Mesenchymal stem cell (in vitro differentiated cells and primary cell): Measurements from ENCODE around the gene BTBD2.

Experiments used
- DNase-seq: peaks from one replicate; pipeline ENCODE4 v3.0.0-alpha.2; 2013
- H2AFZ ChIP-seq: one replicate; pipeline ENCODE4 v1.6.1; 2013; ENCODE audit warnings: low read depth, mild to moderate bottlenecking, control low read depth, inconsistent platforms, low read length, moderate library complexity
- H2AK5ac ChIP-seq: 2 replicates; pipeline ENCODE4 v1.6.1; 2013; ENCODE audit warnings: low read length, moderate library complexity, mild to moderate bottlenecking, inconsistent platforms; ENCODE audit not compliant: severe bottlenecking
- H2BK120ac ChIP-seq: one replicate; pipeline ENCODE4 v1.6.1; 2013; ENCODE audit warnings: low read depth, mild to moderate bottlenecking, inconsistent platforms, low read length, moderate library complexity
- H2BK12ac ChIP-seq, 2 experiments: one replicate each; pipeline ENCODE4 v1.6.1; 2013; ENCODE audit warnings: inconsistent platforms in 2 of 2, low read length in 2 of 2, mild to moderate bottlenecking in 2 of 2, moderate library complexity in 2 of 2, control low read depth in 1 of 2
- H2BK15ac ChIP-seq: one replicate; pipeline ENCODE4 v1.6.1; 2013; ENCODE audit warnings: mild to moderate bottlenecking, low read depth, inconsistent platforms; ENCODE audit not compliant: poor library complexity, severe bottlenecking
- H2BK5ac ChIP-seq: 2 replicates; pipeline ENCODE4 v1.6.1; 2013; ENCODE audit warnings: low read depth, mild to moderate bottlenecking, low read length, control low read depth, inconsistent platforms; ENCODE audit not compliant: poor library complexity, severe bottlenecking
- H3K14ac ChIP-seq, 2 experiments: one replicate each; pipeline ENCODE4 v1.6.1; 2013; ENCODE audit warnings: inconsistent platforms in 2 of 2, low read length in 2 of 2, control low read depth in 1 of 2, mild to moderate bottlenecking in 1 of 2, moderate library complexity in 1 of 2
- H3K18ac ChIP-seq, 2 experiments: one replicate each; pipeline ENCODE4 v1.6.1; 2013; ENCODE audit warnings: inconsistent platforms in 2 of 2, low read length in 2 of 2, control low read depth in 1 of 2, low read depth in 1 of 2, mild to moderate bottlenecking in 1 of 2
- H3K23ac ChIP-seq, 2 experiments: one replicate each; pipeline ENCODE4 v1.6.1; 2013; ENCODE audit warnings: inconsistent platforms in 2 of 2, low read length in 2 of 2, mild to moderate bottlenecking in 2 of 2, moderate library complexity in 2 of 2, control low read depth in 1 of 2
- H3K27ac ChIP-seq: 2 replicates; pipeline ENCODE4 v1.5.1; 2013; ENCODE audit warnings: mild to moderate bottlenecking, moderate library complexity, low read length, control low read depth, inconsistent platforms; ENCODE audit not compliant: poor library complexity, severe bottlenecking
- H3K27me3 ChIP-seq, 2 experiments: 2 replicates each; pipeline versions ENCODE4 v1.6.1 to v1.7.0; 2013; ENCODE audit warnings: low read length in 2 of 2, mild to moderate bottlenecking in 2 of 2, moderate library complexity in 2 of 2, control low read depth in 1 of 2, inconsistent platforms in 1 of 2; ENCODE audit not compliant: control insufficient read depth in 1 of 2, insufficient read depth in 1 of 2
- H3K36me3 ChIP-seq, 2 experiments: 2 replicates each; pipeline versions ENCODE4 v1.6.1 to v1.7.0; 2013; ENCODE audit warnings: low read length in 2 of 2, control low read depth in 1 of 2, inconsistent platforms in 1 of 2, low read depth in 1 of 2, mild to moderate bottlenecking in 1 of 2; ENCODE audit not compliant: insufficient read depth in 2 of 2, control insufficient read depth in 1 of 2
- H3K4ac ChIP-seq, 2 experiments: one replicate each; pipeline ENCODE4 v1.6.1; 2013; ENCODE audit warnings: inconsistent platforms in 2 of 2, low read length in 2 of 2, mild to moderate bottlenecking in 2 of 2, moderate library complexity in 2 of 2, control low read depth in 1 of 2, low read depth in 1 of 2
- H3K4me1 ChIP-seq: 2 replicates; pipeline ENCODE4 v1.6.1; 2013; ENCODE audit warnings: low read depth, low read length, control low read depth; ENCODE audit not compliant: control insufficient read depth, insufficient read depth
- H3K4me2 ChIP-seq: 2 replicates; pipeline ENCODE4 v1.6.1; 2013; ENCODE audit warnings: low read length, mild to moderate bottlenecking, inconsistent platforms; ENCODE audit not compliant: poor library complexity, severe bottlenecking
- H3K4me3 ChIP-seq, 2 experiments: 2 replicates each; pipeline versions ENCODE4 v1.5.1 to v1.7.0; 2013; ENCODE audit warnings: low read length in 2 of 2, mild to moderate bottlenecking in 2 of 2, control low read depth in 1 of 2, low read depth in 1 of 2; ENCODE audit not compliant: insufficient read depth in 1 of 2
- H3K79me1 ChIP-seq: replicated peaks from 2 replicates; pipeline ENCODE4 v1.6.1; 2013; ENCODE audit warnings: mild to moderate bottlenecking, control low read depth, low read length, inconsistent platforms; ENCODE audit not compliant: poor library complexity, severe bottlenecking
- H3K9ac ChIP-seq: 2 replicates; pipeline ENCODE4 v1.7.0; 2013; ENCODE audit warnings: mild to moderate bottlenecking, low read length, moderate library complexity
- H3K9me3 ChIP-seq: 2 replicates; pipeline ENCODE4 v1.7.0; 2013; ENCODE audit warnings: mild to moderate bottlenecking, low read length; ENCODE audit not compliant: control insufficient read depth
- H4K8ac ChIP-seq: one replicate; pipeline ENCODE4 v1.6.1; 2013; ENCODE audit warnings: inconsistent platforms, mild to moderate bottlenecking, low read length, moderate library complexity
- H4K91ac ChIP-seq: one replicate; pipeline ENCODE4 v1.6.1; 2013; ENCODE audit warnings: mild to moderate bottlenecking, low read length, inconsistent platforms
- WGBS: methylation state at CpG from one replicate; pipeline ENCODE4 v1.1.7; 2013; ENCODE audit warnings: mixed read lengths; 5-methylcytosine and 5-hydroxymethylcytosine counted together

Gene BTBD2

DNA sequence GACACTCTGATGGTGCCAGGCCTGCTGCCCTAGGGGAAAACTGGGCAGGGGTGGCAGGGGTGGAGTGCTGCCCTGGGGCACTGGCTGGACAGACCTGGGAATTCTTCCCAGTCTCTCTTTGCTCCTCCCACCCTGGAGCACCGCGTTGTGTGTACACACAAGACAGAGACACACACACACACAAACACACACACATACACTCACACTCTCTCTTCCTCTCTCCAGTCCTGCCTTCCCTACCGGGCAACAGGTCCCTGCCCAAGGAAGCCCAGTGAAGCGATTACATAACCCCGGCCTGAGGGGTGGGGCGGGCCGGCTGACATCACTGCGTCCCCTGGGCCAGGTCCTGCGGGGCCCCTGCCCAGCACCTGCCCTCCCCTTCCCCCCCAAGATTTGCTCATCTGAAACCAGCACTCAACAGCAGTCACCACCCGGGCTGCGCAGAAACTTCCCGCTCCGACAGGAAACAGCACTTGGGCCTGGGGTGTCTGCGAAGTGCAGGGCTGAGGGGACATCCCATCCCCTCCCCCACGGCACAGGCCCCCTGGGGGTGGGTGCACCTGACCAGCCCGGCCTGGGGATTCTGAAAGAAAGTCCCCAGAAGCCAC, 34.3 kb upstream of the BTBD2 start:
- Histone ChIP-seq H2AK5ac (no peak overlapping the region), H3K14ac (peak overlapping the region in 1 of 2 experiments; percentile 89), H3K4ac (no peak overlapping the region), H4K8ac (no peak overlapping the region), H2BK120ac (no peak overlapping the region), H3K4me1 (peaks cover 51% of the 10 kb centered on the region), H3K79me1 (peaks cover 26% of the 10 kb centered on the region), H2BK5ac (no peak overlapping the region), H3K4me3 (peak overlapping the region; percentile 75 to 90), H3K36me3 (peaks cover 28 to 46% of the 10 kb centered on the region in 2 experiments), H3K4me2 (peak overlapping the region; percentile 90), H4K91ac (peak overlapping the region; percentile 77), H3K9ac (peak overlapping the region; percentile 86), H2BK15ac (no peak overlapping the region), H2AFZ (no peak overlapping the region), H2BK12ac (no peak overlapping the region), H3K27me3 (no peaks in the 10 kb centered on the region), H3K23ac (no peak overlapping the region), H3K9me3 (no peaks in the 10 kb centered on the region), H3K18ac (peak overlapping the region in 1 of 2 experiments; percentile 67), H3K27ac (peak overlapping the region; percentile 54)
- peak; percentile 73 for DNase-seq
- 2% methylated on average over 16 of the region's 16 CpGs for WGBS

DNA sequence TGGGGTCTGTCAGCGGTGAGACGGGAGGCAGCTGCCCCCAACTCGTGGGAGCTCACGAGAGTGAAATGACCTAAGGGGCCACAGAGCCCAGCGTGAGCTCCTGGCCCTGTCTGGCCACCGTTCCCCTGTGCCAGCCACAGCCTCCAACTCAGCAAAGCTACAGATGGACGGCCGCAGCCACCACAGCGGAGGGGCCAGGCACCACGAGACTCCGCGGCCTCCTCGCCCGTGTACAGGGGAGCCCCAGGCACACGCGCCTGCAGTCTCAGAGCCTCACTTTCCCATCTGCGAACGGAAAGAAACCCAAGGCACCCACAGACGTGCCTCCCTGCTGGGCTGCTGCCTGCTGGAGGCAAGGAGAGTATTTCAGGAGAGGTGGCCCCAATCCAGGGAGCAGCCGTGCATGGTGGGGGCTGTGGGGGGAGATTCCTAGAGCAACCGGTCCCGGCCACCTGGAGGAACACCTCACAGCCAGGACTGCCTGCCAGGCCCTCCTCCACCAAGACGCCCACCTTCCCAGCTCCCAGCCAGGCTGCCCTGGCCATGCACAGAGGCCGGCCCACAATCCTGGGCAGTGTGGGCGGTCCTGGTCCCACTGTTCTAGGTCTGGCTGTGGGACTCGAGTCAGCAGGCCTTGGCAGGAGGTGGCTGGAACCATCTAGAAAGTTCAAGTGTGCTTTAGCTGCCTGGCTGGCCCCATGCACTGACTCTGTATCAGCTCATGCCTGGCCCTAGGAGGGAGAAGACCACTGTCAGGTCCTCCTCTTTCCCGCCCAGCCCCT, 33.6 kb upstream of the BTBD2 start:
- Histone ChIP-seq H3K36me3 (peaks cover 35 to 53% of the 10 kb centered on the region in 2 experiments), H3K23ac (peak overlapping the region in 1 of 2 experiments; percentile 40)

DNA sequence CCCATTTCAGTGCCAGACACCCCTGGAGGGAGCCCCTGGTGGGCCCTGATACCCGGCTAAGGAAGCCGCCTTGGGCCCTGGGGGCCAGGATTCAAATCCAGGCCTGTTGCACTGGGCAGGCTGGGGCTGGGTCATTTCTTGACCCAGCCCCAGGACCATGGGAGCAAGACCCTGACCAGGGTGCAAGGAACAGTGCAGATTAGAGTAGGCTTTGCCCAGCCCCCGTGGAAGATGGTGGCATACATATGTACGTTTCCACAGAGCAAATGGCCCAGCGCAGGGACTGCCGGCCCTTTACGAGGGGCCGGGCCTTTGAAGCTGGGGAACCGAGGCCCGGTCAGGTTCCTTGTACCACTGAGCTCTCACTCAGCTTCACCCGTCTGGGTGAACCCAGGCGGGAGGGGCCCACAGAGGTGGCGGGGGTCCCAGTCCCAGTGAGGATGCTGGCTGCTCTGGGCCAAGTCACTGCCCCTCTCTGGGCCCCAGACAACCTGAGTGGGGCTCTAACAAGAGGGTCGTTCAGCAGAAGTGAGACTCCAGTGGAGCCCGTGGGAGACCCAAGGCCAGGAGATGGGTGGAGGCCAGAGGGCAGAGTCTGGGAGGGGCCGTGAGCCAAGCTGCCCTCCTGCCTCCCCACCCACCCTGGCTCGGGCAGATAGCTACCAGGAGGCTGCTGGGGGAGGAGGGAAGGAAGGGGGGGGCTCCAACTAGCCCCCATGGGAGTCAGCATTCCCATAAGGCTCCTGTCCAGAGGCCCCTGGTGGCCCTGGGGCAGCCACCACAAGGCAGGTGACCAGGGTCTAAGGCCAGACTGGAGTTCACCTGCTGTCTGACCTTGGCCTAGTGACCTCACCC, 32.8 kb upstream of the BTBD2 start:
- Histone ChIP-seq H3K79me1 (peaks cover 33% of the 10 kb centered on the region), H3K9ac (peak overlapping the region; percentile 86), H4K91ac (no peak overlapping the region), H3K27me3 (no peaks in the 10 kb centered on the region), H3K4ac (peak overlapping the region in 1 of 2 experiments; percentile 10), H3K4me3 (peak overlapping the region in 1 of 2 experiments; percentile 90), H4K8ac (no peak overlapping the region), H3K4me2 (peak overlapping the region; percentile 30), H2AK5ac (peak overlapping the region; percentile 43), H3K18ac (no peak overlapping the region), H2BK120ac (no peak overlapping the region), H2AFZ (no peak overlapping the region), H2BK12ac (no peak overlapping the region), H3K14ac (no peak overlapping the region), H2BK5ac (no peak overlapping the region), H3K9me3 (no peaks in the 10 kb centered on the region), H2BK15ac (peak overlapping the region; percentile 21), H3K23ac (no peak overlapping the region), H3K36me3 (peaks cover 41 to 59% of the 10 kb centered on the region in 2 experiments), H3K4me1 (peaks cover 61% of the 10 kb centered on the region), H3K27ac (no peak overlapping the region)
- DNase-seq = no peak
- 93% methylated on average over 15 of the region's 17 CpGs for WGBS

More for the DNA sequence above, 33.6 kb upstream of the BTBD2 start:
- Histone ChIP-seq H4K8ac (no peak overlapping the region), H2AFZ (no peak overlapping the region), H2BK15ac (no peak overlapping the region), H4K91ac (peak overlapping the region; percentile 77), H3K9me3 (no peaks in the 10 kb centered on the region), H2BK120ac (no peak overlapping the region), H3K9ac (peak overlapping the region; percentile 86), H3K4ac (no peak overlapping the region), H2AK5ac (no peak overlapping the region), H3K18ac (peak overlapping the region in 1 of 2 experiments; percentile 61), H2BK5ac (no peak overlapping the region), H3K27ac (peak overlapping the region; percentile 54), H3K79me1 (peaks cover 31% of the 10 kb centered on the region), H3K27me3 (no peaks in the 10 kb centered on the region), H3K14ac (peak overlapping the region in 1 of 2 experiments; percentile 49), H3K4me2 (peak overlapping the region; percentile 90), H3K4me1 (peaks cover 58% of the 10 kb centered on the region), H3K4me3 (peak overlapping the region; percentile 75 to 90), H2BK12ac (no peak overlapping the region)
- WGBS = 84% methylated on average over 23 of the region's 27 CpGs
- peak; percentile 45 for DNase-seq
